Left kidney (tissue), 2 donors: ENCODE results near the gene THY1. TPM values are rescaled to one million over a fixed set of nuclear protein-coding genes. Genes with fewer than 3 reads are reported as not detected.
"Not testable (repeated sequence)": the region's sequence is repeated elsewhere in the genome, so short reads cannot be mapped to it uniquely, and the experiment has no call there.

Source experiments
- DNase-seq: peaks from one replicate; pipeline ENCODE4 v3.0.0-alpha.2; 2013
- polyA plus RNA-seq: library from polyadenylated mRNA; unstranded; fragments of 120-200 nt; gene quantifications from one replicate; pipeline ENCODE4 v1.2.1, GENCODE V29; 2013; ENCODE audit not compliant: insufficient read length

Gene THY1
- polyA plus RNA-seq, 1 donor: 65.2 TPM

GRCh38 chr11:119446871-119447663, 24.1 kb upstream of the THY1 start:
- DNase-seq: no peak

GRCh38 chr11:119446434-119446833, 23.5 kb upstream of the THY1 start:
- DNase-seq: no peak

GRCh38 chr11:119445850-119446249, 22.9 kb upstream of the THY1 start:
- no peak for DNase-seq

- no peak for DNase-seq
Observed at GRCh38 chr11:119445379-119445778, 22.4 kb upstream of the THY1 start.

GRCh38 chr11:119441898-119442243, 18.9 kb upstream of the THY1 start:
- DNase-seq: no peak

- DNase-seq: no peak
Observed at GRCh38 chr11:119438599-119438998, 15.6 kb upstream of the THY1 start.

GRCh38 chr11:119437521-119437920, 14.5 kb upstream of the THY1 start:
- not testable (repeated sequence) for DNase-seq

- no peak for DNase-seq
Observed at GRCh38 chr11:119436711-119437110, 13.7 kb upstream of the THY1 start.

GRCh38 chr11:119436093-119436492, 13.1 kb upstream of the THY1 start:
- no peak for DNase-seq

- DNase-seq: no peak
Observed at GRCh38 chr11:119434591-119435330, 11.8 kb upstream of the THY1 start.

- DNase-seq: no peak
Observed at GRCh38 chr11:119433358-119433725, 10.4 kb upstream of the THY1 start.

GRCh38 chr11:119432484-119433357, 9.7 kb upstream of the THY1 start:
- DNase-seq: no peak

- no peak for DNase-seq
Observed at GRCh38 chr11:119431523-119431922, 8.6 kb upstream of the THY1 start.

GRCh38 chr11:119427279-119427678, 4.3 kb upstream of the THY1 start:
- DNase-seq: no peak

GRCh38 chr11:119426142-119426541, 3.2 kb upstream of the THY1 start:
- DNase-seq: no peak

- no peak for DNase-seq
Observed at GRCh38 chr11:119424775-119425174, 1.8 kb upstream of the THY1 start.

GRCh38 chr11:119424276-119424675, 1.3 kb upstream of the THY1 start:
- DNase-seq: no peak

GRCh38 chr11:119423509-119424254, 710 bp upstream of the THY1 start:
- no peak for DNase-seq

GRCh38 chr11:119421941-119422808, 797 bp downstream of the THY1 start:
- DNase-seq: no peak

GRCh38 chr11:119421351-119421750, 1.6 kb downstream of the THY1 start:
- no peak for DNase-seq

- DNase-seq: no peak
Observed at GRCh38 chr11:119420631-119421030, 2.3 kb downstream of the THY1 start.
